HG03378 (cell line): ENCODE results near the gene THADA.
"Not testable (repeated sequence)": the region's sequence is repeated elsewhere in the genome, so short reads cannot be mapped to it uniquely, and the experiment has no call there.

Experiments used
- ATAC-seq: cut with Tn5 transposase; IDR thresholded peaks from one replicate; pipeline ENCODE4 v1.9.1; 2021; ENCODE audit warnings: mild to moderate bottlenecking, moderate library complexity; ENCODE audit not compliant: unreplicated experiment

Gene THADA

GRCh38 chr2:43605079-43605655, 9.3 kb upstream of the THADA start:
- no peak for ATAC-seq

GRCh38 chr2:43604674-43605073, 8.8 kb upstream of the THADA start:
- no peak for ATAC-seq

GRCh38 chr2:43600596-43600995, 4.8 kb upstream of the THADA start:
- ATAC-seq: not testable (repeated sequence)

GRCh38 chr2:43594875-43595274, 963 bp downstream of the THADA start:
- ATAC-seq: no peak

- ATAC-seq: no peak
Observed at GRCh38 chr2:43593254-43593653, 2.6 kb downstream of the THADA start.

GRCh38 chr2:43592443-43592842, 3.4 kb downstream of the THADA start:
- ATAC-seq: no peak

GRCh38 chr2:43585708-43586107, 10.1 kb downstream of the THADA start:
- ATAC-seq: no peak

- no peak for ATAC-seq
Observed at GRCh38 chr2:43579275-43579981, 16.4 kb downstream of the THADA start.

- no peak for ATAC-seq
Observed at GRCh38 chr2:43576981-43577892, 18.6 kb downstream of the THADA start.

- ATAC-seq: no peak
Observed at GRCh38 chr2:43572244-43572643, 23.6 kb downstream of the THADA start.

GRCh38 chr2:43569921-43570320, 25.9 kb downstream of the THADA start:
- ATAC-seq: no peak

- no peak for ATAC-seq
Observed at GRCh38 chr2:43568228-43568627, 27.6 kb downstream of the THADA start.

GRCh38 chr2:43566461-43566729, 29.4 kb downstream of the THADA start:
- no peak for ATAC-seq

- ATAC-seq: no peak
Observed at GRCh38 chr2:43563679-43564078, 32.2 kb downstream of the THADA start.

GRCh38 chr2:43560231-43560547, 35.6 kb downstream of the THADA start:
- no peak for ATAC-seq

GRCh38 chr2:43559391-43560230, 36.2 kb downstream of the THADA start:
- ATAC-seq: peak; percentile 76

- no peak for ATAC-seq
Observed at GRCh38 chr2:43557196-43557595, 38.6 kb downstream of the THADA start.

- no peak for ATAC-seq
Observed at GRCh38 chr2:43556256-43556655, 39.6 kb downstream of the THADA start.

GRCh38 chr2:43553341-43553855, 42.4 kb downstream of the THADA start:
- ATAC-seq: no peak

GRCh38 chr2:43551990-43552389, 43.8 kb downstream of the THADA start:
- ATAC-seq: no peak

GRCh38 chr2:43548381-43548780, 47.5 kb downstream of the THADA start:
- not testable (repeated sequence) for ATAC-seq
